ENCODE measurements around the gene CHRND. TPM values are rescaled to one million over a fixed set of nuclear protein-coding genes. Genes with fewer than 3 reads are reported as not detected.
A peak's percentile ranks its signal among the peaks of the same experiment; 100 is the strongest.

Gene CHRND
- total RNA-seq, 3 donors from 2014 or later (not counting 1 experiment from before 2014, with no cell fraction given): not detected

- Mint-ChIP-seq H3K27ac (peak overlapping the region in 1 of 2 donors; percentile 17), H3K36me3 (peaks cover 26% of the 10 kb centered on the region), H3K4me3 (no peak overlapping the region), H3K9me3 (no peaks in the 10 kb centered on the region), H3K4me1 (peaks cover 54 to 55% of the 10 kb centered on the region in 2 donors), H3K27me3 (ENCODE audit: low read depth in 2 of 2) (no peaks in the 10 kb centered on the region)
- no peak for DNase-seq
- intact Hi-C loops (cut with micrococcal nuclease): no loop called here
- no peaks in the 10 kb centered on the region for H3K9me3 ChIP-seq (ENCODE audit: control insufficient read depth, insufficient read depth, low read length)
- H3K36me3 ChIP-seq (ENCODE audit: control insufficient read depth, insufficient read depth, low read length): peaks cover 52% of the 10 kb centered on the region
- peaks cover 8% of the 10 kb centered on the region for H3K4me1 ChIP-seq (ENCODE audit: control insufficient read depth, insufficient read depth, low read length)
- H3K27ac ChIP-seq (ENCODE audit: low read length): no peak overlapping the region
- TF ChIP-seq, protein P1, sequence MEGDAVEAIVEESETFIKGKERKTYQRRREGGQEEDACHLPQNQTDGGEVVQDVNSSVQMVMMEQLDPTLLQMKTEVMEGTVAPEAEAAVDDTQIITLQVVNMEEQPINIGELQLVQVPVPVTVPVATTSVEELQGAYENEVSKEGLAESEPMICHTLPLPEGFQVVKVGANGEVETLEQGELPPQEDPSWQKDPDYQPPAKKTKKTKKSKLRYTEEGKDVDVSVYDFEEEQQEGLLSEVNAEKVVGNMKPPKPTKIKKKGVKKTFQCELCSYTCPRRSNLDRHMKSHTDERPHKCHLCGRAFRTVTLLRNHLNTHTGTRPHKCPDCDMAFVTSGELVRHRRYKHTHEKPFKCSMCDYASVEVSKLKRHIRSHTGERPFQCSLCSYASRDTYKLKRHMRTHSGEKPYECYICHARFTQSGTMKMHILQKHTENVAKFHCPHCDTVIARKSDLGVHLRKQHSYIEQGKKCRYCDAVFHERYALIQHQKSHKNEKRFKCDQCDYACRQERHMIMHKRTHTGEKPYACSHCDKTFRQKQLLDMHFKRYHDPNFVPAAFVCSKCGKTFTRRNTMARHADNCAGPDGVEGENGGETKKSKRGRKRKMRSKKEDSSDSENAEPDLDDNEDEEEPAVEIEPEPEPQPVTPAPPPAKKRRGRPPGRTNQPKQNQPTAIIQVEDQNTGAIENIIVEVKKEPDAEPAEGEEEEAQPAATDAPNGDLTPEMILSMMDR (IDR thresholded peaks at IDR 0.05): no peak
- 91% methylated on average over 3 of the region's 3 CpGs for WGBS (ENCODE audit: insufficient coverage)
- no peaks in the 10 kb centered on the region for H3K27me3 ChIP-seq (ENCODE audit: control insufficient read depth, insufficient read depth, low read length)
- H3K4me3 ChIP-seq (ENCODE audit: low read length): no peak overlapping the region
- no peak for ATAC-seq
Observed at GRCh38 chr2:232556426-232556825, 30.5 kb downstream of the CHRND start.

DNA sequence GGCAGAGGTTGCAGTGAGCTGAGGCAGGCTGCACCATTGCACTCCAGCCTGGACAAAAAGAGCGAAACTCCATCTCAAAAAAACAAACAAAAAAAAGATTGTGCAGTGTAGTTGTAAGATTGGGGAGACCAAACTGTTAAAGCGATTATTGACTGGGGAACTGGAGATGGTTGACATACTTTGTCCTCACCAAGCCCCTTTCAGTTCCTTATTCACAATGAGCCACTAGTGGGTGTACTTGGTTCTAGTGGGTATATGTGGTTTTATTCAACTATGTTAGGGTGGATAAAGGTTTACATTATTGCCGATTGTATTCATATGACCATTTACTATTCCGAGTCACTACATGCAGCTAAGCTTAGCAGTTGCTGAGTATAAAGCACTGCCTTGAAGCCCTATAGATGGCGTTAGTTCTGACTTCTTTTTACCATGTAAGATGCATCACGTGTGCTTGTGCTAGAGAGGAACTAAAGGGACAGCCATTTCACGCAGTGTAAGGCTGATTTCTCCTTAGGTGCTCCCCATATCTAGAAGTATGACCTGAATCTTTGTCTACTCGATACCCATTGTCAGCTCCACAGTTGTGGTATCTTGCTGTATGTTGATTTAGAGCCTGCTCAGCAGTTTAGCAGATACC is 36.7 kb downstream of the CHRND start:
- Histone ChIP-seq H3K9me3 (ENCODE audit: control insufficient read depth, insufficient read depth, low read length) (no peaks in the 10 kb centered on the region), H3K27me3 (ENCODE audit: control insufficient read depth, insufficient read depth, low read length) (no peaks in the 10 kb centered on the region), H3K36me3 (ENCODE audit: control insufficient read depth, insufficient read depth, low read length) (peaks cover 79% of the 10 kb centered on the region), H3K4me1 (ENCODE audit: control insufficient read depth, insufficient read depth, low read length) (no peaks in the 10 kb centered on the region), H3K27ac (ENCODE audit: low read length) (no peak overlapping the region), H3K4me3 (ENCODE audit: low read length) (no peak overlapping the region)
- no peaks in the 10 kb centered on the region for H3K27me3 Mint-ChIP-seq (ENCODE audit: low read depth in 2 of 2)
- H3K9me3 Mint-ChIP-seq: no peaks in the 10 kb centered on the region
- intact Hi-C loops (cut with micrococcal nuclease): no loop called here
- WGBS (ENCODE audit: insufficient coverage): 75% methylated on average over 7 of the region's 8 CpGs
- DNase-seq (no peak), ATAC-seq (no peak)
- no peak overlapping the region for H3K27ac Mint-ChIP-seq
- H3K36me3 Mint-ChIP-seq: peaks cover 33% of the 10 kb centered on the region
- peaks cover 4 to 20% of the 10 kb centered on the region in 2 donors for H3K4me1 Mint-ChIP-seq
- H3K4me3 Mint-ChIP-seq: no peak overlapping the region
- TF ChIP-seq, protein P1 (IDR thresholded peaks at IDR 0.05): no peak

DNA sequence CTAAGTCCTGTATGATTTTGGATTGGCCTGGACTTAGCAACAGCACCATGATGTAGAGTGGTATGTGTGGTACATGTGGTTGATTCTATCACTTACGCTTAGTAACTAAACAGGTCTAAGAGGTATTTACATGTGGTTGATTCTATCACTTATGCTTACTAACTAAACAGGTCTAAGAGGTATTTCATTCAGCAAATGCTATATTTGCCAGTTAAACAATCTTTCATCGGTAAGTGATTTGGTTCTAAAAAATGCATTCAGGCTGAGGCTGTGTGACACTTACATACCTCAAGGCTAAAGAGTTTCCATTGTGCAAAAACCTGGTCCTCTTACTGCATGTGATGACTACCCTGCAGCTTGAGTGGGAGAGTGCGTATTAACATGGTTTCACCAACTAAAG is 37.6 kb downstream of the CHRND start:
- Histone ChIP-seq H3K27ac (ENCODE audit: low read length) (no peak overlapping the region), H3K4me1 (ENCODE audit: control insufficient read depth, insufficient read depth, low read length) (no peaks in the 10 kb centered on the region), H3K9me3 (ENCODE audit: control insufficient read depth, insufficient read depth, low read length) (no peaks in the 10 kb centered on the region), H3K27me3 (ENCODE audit: control insufficient read depth, insufficient read depth, low read length) (no peaks in the 10 kb centered on the region), H3K4me3 (ENCODE audit: low read length) (no peak overlapping the region), H3K36me3 (ENCODE audit: control insufficient read depth, insufficient read depth, low read length) (peaks cover 79% of the 10 kb centered on the region)
- ATAC-seq: peak; percentile 35 to 59 (median 36)
- Mint-ChIP-seq H3K4me3 (no peak overlapping the region), H3K9me3 (no peaks in the 10 kb centered on the region), H3K27ac (peak overlapping the region in 1 of 2 donors; percentile 20), H3K4me1 (peaks cover 3 to 20% of the 10 kb centered on the region in 2 donors), H3K36me3 (peaks cover 31% of the 10 kb centered on the region), H3K27me3 (ENCODE audit: low read depth in 2 of 2) (no peaks in the 10 kb centered on the region)
- DNase-seq: no peak
- intact Hi-C loops (cut with micrococcal nuclease): no loop called here
- TF ChIP-seq, protein P1 (IDR thresholded peaks at IDR 0.05): no peak
- WGBS (ENCODE audit: insufficient coverage): 60% methylated on average over 3 of the region's 3 CpGs

DNA sequence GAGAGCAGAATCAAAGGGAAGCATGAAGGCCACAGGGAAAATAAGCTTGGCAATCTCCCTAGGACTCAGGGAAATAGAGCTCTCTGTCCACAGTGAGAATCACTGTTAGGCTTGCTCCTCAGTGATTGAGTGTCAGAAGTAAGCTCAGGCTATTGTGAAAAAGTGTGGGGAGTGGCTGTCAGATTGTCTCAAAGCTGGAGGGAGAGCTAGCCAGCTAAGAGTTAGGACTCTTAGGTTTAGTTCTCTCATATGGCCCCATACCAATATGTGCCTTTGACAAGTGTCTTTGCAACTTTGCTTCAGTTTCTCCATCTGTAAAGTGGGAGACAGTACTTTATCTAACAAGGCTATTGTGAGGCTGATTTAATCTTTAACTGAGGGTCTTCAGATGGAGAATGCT is 41.8 kb downstream of the CHRND start:
- Mint-ChIP-seq H3K4me3 (no peak overlapping the region), H3K36me3 (peaks cover 18% of the 10 kb centered on the region), H3K9me3 (no peaks in the 10 kb centered on the region), H3K27me3 (ENCODE audit: low read depth in 2 of 2) (no peaks in the 10 kb centered on the region), H3K27ac (no peak overlapping the region), H3K4me1 (peaks cover 7 to 14% of the 10 kb centered on the region in 2 donors)
- intact Hi-C loops (cut with micrococcal nuclease): no loop called here
- Histone ChIP-seq H3K4me1 (ENCODE audit: control insufficient read depth, insufficient read depth, low read length) (no peaks in the 10 kb centered on the region), H3K9me3 (ENCODE audit: control insufficient read depth, insufficient read depth, low read length) (no peaks in the 10 kb centered on the region), H3K27me3 (ENCODE audit: control insufficient read depth, insufficient read depth, low read length) (no peaks in the 10 kb centered on the region), H3K27ac (ENCODE audit: low read length) (no peak overlapping the region), H3K36me3 (ENCODE audit: control insufficient read depth, insufficient read depth, low read length) (peaks cover 76% of the 10 kb centered on the region), H3K4me3 (ENCODE audit: low read length) (no peak overlapping the region)
- no peak for DNase-seq
- ATAC-seq: no peak
- TF ChIP-seq, protein P1 (IDR thresholded peaks at IDR 0.05): no peak
